GM21786 (cell line): ENCODE data around the gene CCR9.
"Not testable (repeated sequence)": the region's sequence is repeated elsewhere in the genome, so short reads cannot be mapped to it uniquely, and the experiment has no call there.

Experiments used
- ATAC-seq: cut with Tn5 transposase; IDR thresholded peaks from one replicate; pipeline ENCODE4 v1.9.1; 2021; ENCODE audit not compliant: unreplicated experiment

CCR9 gene, protein sequence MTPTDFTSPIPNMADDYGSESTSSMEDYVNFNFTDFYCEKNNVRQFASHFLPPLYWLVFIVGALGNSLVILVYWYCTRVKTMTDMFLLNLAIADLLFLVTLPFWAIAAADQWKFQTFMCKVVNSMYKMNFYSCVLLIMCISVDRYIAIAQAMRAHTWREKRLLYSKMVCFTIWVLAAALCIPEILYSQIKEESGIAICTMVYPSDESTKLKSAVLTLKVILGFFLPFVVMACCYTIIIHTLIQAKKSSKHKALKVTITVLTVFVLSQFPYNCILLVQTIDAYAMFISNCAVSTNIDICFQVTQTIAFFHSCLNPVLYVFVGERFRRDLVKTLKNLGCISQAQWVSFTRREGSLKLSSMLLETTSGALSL

DNA sequence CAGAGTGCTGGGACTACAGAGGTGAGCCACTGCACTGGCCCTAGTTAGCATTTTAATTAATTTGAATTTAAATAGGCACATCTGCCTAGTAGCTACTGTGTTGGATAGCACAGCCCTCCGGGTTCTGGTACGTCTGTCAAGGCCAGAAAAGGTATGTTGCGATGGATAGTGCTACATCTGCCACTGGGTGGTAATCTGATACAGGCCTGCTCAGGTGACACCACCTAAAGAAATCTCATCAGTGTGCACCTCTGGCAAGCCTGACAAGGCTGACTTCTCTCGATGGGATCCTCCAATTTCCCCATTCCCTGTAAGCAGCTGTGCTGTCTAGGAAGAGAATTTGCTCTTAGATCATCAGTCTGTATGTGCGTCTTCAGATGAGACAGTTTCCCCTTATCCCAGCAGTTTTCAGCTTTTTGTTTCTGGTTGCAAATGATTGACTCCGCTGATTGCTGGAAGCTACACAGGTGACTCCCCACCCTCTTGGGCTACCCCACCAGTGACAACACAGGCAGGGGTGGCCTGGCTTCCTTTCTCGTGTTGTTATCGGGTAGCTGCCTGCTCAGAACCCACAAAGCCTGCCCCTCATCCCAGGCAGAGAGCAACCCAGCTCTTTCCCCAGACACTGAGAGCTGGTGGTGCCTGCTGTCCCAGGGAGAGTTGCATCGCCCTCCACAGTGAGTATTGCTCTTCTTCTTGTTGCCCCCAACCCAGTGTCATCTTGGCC lies at the start of gene CCR9:
TSS of gene CCR9 (plus strand) at position 565 of the 727 bp plus-strand sequence. CDS start 8,391 bp downstream, outside the sequence.
- ATAC-seq: no peak

GRCh38 chr3:45838466-45838865 lies 47.9 kb upstream of the CCR9 start:
- no peak for ATAC-seq

GRCh38 chr3:45841420-45841756 lies 45.0 kb upstream of the CCR9 start:
- no peak for ATAC-seq

DNA sequence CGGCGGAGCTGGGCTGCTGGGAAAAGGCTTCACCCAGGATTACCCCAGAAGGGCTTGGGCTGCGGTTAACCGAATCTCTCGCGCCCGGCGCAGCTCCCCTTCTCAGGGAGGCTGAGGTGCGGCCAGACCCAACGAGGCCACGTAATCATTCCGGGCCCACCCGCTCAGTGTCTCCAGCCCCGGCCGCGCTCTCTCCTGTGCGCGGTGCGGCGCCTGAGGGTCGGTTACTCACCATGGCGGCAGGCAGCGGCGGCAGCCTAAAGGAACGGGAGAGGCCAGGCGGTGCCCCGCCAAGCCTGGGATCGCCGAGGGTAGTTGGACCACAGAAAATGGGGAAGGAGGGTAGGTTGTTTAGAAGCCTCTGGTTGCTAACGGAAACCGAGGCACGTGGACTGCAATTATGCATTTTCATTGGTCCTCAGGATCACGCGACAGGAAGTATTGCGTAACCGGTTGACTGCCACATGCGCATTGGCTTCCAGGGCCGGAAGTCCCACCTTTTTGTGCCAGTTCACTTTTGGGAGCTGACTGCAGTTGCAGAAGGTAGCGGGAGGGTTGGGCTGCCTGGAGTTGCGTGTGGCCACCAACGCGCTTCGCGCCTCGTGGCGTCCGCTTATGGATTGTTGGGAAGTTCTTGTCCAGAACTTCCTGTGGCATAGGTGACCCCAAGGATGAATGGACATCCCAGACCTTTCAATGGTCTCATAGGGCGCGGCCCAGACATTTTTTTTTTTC lies 44.4 kb upstream of the CCR9 start, which contains the start of gene LZTFL1:
TSS of gene LZTFL1 (minus strand) at position 363 of the 735 bp plus-strand sequence. CDS start at position 235, 128 bp downstream.
- peak; percentile 82 for ATAC-seq

GRCh38 chr3:45842851-45843625 lies 43.3 kb upstream of the CCR9 start:
- no peak for ATAC-seq

GRCh38 chr3:45844616-45845015 lies 41.7 kb upstream of the CCR9 start:
- ATAC-seq: no peak

DNA sequence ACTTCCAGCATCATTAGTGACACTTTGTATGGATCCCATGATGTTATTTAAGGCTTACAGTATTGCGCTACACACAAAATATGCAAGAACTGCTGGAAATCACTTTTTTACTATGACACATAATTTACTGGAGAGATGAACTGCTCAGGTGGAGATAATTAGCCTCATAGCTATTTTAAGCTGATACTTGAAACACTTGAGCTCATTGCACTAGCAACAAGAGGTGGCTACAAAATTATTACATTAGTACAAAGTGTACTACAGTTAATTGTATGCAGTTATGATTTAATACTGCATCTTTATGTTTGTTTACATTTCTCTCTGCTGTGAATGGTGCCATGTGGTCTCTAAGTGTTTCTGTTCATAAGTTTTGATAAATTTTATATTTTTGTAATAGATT lies 38.0 kb upstream of the CCR9 start:
- no peak for ATAC-seq

DNA sequence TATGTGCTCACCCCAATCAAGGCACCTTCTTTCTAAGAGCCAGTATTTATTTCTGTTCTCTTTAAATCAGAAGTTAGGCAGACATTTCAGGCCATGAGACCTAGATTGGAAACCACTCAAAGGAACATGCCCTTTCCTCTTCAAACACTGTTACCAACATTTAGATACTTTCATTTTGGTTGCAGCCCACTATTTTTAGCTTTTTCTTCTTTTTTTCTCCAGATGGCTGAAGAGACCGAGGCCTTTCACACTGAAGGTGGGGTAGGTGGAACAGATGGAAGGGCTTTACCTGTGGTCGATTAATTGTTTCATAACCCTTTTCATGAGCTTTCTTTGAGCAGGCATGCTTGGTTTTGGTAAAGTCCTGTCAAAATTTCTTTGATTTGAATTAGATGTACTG lies 33.5 kb upstream of the CCR9 start:
- ATAC-seq: no peak

DNA sequence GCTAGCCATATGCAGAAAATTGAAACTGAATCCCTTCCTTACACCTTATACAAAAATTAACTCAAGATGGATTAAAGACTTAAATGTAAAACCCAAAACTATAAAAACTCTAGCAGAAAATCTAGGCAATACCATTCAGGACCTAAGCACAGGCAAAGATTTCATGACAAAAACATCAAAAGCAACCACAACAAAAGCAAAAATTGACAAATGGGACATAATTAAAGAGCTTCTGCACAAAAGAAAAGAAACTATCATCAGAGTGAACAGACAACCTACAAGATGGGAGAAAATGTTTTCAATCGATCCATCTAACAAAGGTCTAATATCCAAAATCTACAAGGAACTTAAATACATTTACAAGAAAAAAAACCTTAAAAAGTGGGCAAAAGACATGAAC lies 30.0 kb upstream of the CCR9 start:
- ATAC-seq: not testable (repeated sequence)

GRCh38 chr3:45857024-45857423 lies 29.3 kb upstream of the CCR9 start:
- not testable (repeated sequence) for ATAC-seq

DNA sequence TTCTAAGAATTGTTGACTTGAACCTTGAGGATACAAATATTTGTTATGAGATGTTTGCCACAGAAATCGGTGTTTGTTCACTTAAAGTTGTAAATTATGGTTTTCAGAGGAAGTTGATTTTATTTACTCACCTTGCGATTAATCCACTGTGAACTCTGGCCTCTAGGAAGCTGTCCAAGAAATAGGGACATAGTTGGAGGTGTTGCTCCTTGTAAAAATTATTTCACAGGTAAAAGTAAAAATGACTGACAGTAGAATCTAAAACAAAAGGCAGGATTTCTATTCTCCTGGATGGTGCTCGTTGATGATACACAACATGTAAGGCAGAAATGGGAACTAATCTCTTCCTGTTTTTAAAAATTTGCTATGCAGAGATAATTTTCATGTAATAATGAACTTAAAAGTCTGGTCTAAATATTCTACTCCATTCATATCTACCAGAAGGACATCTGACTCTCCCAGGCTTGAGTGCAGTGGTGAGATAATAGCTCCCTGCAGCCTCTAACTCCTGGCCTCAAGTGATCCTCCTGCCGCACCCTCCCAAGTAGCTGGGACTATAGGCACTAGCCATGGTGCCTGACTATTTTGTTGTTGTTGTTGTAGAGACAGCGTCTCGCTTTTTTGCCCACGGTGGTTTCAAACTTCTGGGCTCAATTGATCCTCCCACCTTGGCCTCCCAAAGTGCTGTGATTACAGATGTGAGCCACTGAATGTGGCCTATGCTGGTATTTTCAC lies 27.4 kb upstream of the CCR9 start:
- no peak for ATAC-seq

- ATAC-seq: no peak
Observed at GRCh38 chr3:45860481-45860880, 25.9 kb upstream of the CCR9 start.

DNA sequence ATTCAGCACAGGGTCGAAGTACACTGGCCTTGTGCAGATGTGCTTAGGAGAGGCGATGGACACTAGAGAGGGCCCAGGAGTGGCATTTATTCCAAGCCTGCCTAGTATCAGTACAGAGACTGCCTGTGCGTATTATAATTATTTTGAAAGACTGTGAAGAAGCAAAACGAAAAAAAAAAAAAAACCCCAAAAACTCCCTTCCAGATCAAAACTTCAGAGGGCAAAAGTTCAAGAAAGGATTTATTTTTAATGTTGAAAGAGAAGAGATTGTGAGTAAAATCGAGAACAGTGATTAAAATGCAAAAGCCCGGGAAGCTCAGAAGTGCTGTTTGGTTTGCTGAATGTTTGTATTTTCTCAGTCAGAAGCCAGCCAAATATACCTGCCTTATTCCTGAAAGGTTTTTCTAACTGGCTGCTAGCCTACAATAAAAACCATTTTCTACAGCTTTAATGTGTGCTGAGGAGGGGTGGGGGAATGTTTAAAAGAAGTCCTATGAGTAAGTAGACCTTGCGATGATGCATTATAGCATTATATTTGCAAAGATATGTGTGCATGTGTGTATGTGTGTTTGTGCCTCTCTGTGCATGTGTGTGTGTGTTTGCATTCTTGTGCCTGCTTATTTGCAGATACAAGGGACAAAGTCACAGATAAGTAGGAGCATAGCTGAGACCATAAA lies 25.2 kb upstream of the CCR9 start:
- ATAC-seq: peak; percentile 70

DNA sequence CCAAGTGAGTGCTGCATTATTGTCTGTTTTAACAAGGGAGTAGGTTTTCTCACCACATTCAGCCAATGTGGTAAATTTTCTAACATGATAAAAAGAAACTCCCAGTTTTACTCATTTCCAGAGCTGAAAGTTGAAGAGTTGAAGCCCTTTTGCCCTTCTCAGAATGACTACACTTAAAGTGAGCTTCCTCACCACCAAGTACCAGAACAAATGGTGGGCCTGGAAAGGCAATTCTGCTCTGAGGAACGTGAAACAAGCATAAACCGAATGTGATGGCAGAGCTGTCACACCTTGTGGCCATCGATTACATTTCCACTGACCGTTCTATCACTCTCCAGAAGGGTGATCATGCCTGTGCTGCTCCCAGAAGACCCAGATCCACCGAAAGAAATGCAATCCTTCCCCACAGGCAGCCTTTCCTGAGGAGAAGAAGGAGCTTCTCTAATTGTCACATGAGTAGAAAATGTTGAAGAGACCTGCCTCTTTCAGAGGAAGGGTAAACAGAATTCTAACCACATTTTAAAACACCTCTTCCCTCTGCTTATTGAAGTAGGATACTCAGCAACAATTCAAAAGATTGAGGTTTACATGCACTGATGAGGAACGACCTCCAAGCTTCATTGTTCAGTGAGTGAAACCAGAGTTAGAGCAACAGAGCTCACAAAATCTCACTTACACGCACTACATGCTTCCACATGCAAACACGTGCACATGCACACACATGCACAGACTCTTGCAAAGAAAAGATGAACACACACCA lies 21.4 kb upstream of the CCR9 start:
- ATAC-seq: peak; percentile 64

- no peak for ATAC-seq
Observed at GRCh38 chr3:45865563-45865962, 20.8 kb upstream of the CCR9 start.

- ATAC-seq: no peak
Observed at GRCh38 chr3:45868213-45868612, 18.1 kb upstream of the CCR9 start.

- no peak for ATAC-seq
Observed at GRCh38 chr3:45868650-45869049, 17.7 kb upstream of the CCR9 start.

- no peak for ATAC-seq
Observed at GRCh38 chr3:45869638-45870037, 16.7 kb upstream of the CCR9 start.

DNA sequence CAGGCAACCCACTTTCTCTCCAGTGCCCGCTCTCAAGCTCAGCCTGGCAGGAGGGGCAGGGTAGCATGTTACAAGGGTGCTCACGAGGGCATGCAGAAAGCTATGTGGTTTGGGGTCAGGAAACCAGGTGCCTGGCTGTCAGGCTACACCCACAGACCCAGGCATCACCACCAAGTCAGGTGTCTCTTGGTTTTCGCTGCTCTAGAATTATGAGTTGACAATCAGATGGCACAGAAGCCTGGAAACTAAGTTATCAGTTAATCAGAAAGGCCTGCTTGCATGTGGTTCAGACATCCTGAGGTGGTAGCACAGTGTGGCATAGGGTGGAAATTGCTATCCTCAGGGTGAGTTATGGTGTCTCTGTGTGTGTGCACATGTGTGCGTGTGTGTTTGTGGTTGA lies 16.2 kb upstream of the CCR9 start:
- ATAC-seq: no peak
